Cardiac septum (tissue), 1 donor: ENCODE data around the gene ATG10. TPM values are rescaled to one million over a fixed set of nuclear protein-coding genes. Genes with fewer than 3 reads are reported as not detected.

Source experiments
- DNase-seq: peaks from one replicate; pipeline ENCODE4 v3.0.0-alpha.2; 2020; ENCODE audit warnings: low spot score
- intact Hi-C: fragments of 100-400 bp; cut with DNase I; formaldehyde crosslinking; loops from one replicate; pipeline ENCODE4 v1.14.0; 2022
- total RNA-seq: library from RNA; stranded (reverse); fragmentation: NEBNext Ultra II Directional; extraction: Animal tissue kit (Norgen Biotek cat#: 25700); gene quantifications from one replicate; pipeline ENCODE4 v1.2.1, GENCODE V29; 2021
- donor health status: DM: no; HTN: no; CAD: no.

The ATG10 gene
- total RNA-seq, 1 donor from 2014 or later: 7.1 TPM

GRCh38 chr5:82287625-82288024 lies 315.8 kb downstream of the ATG10 start:
- DNase-seq: no peak
- intact Hi-C loops: no loop called here

GRCh38 chr5:82290005-82290404 lies 318.2 kb downstream of the ATG10 start:
- no peak for DNase-seq
- intact Hi-C loops: no loop called here

GRCh38 chr5:82290908-82291307 lies 319.1 kb downstream of the ATG10 start:
- DNase-seq: no peak
- intact Hi-C loops: no loop called here

- intact Hi-C loops: no loop called here
- no peak for DNase-seq
Observed at GRCh38 chr5:82291420-82291819, 319.6 kb downstream of the ATG10 start.

- DNase-seq: no peak
- intact Hi-C loops: no loop called here
Observed at GRCh38 chr5:82295144-82295543, 323.3 kb downstream of the ATG10 start.

GRCh38 chr5:82295959-82296531 lies 324.2 kb downstream of the ATG10 start:
- intact Hi-C loops: no loop called here
- no peak for DNase-seq

- intact Hi-C loops: no loop called here
- no peak for DNase-seq
Observed at GRCh38 chr5:82296929-82297328, 325.1 kb downstream of the ATG10 start.

GRCh38 chr5:82297711-82298110 lies 325.9 kb downstream of the ATG10 start:
- intact Hi-C loops: no loop called here
- DNase-seq: no peak

GRCh38 chr5:82298668-82299067 lies 326.8 kb downstream of the ATG10 start:
- intact Hi-C loops: no loop called here
- DNase-seq: no peak

- no peak for DNase-seq
- intact Hi-C loops: no loop called here
Observed at GRCh38 chr5:82301190-82301589, 329.4 kb downstream of the ATG10 start.

Other genes starting within 250 kb of the ATG10 start
- gene SSBP2, start 220.9 kb upstream of the ATG10 start, total RNA-seq: 102 TPM